Right forelimb (tissue), 1 donor: ENCODE data around the gene GRPEL1.
"Not testable (repeated sequence)": the region's sequence is repeated elsewhere in the genome, so short reads cannot be mapped to it uniquely, and the experiment has no call there.

Experiments used
- DNase-seq: peaks from one replicate; pipeline ENCODE4 v3.0.0-alpha.2; 2018

GRPEL1 gene

GRCh38 chr4:7089213-7089986 is 21.5 kb upstream of the GRPEL1 start:
- DNase-seq: no peak

GRCh38 chr4:7087036-7087435 is 19.2 kb upstream of the GRPEL1 start:
- DNase-seq: no peak

GRCh38 chr4:7086384-7086783 is 18.5 kb upstream of the GRPEL1 start:
- no peak for DNase-seq

- DNase-seq: not testable (repeated sequence)
Measured at GRCh38 chr4:7084564-7084961, 16.7 kb upstream of the GRPEL1 start.

- no peak for DNase-seq
Measured at GRCh38 chr4:7083597-7084563, 16.0 kb upstream of the GRPEL1 start.

GRCh38 chr4:7079909-7080308 is 12.0 kb upstream of the GRPEL1 start:
- DNase-seq: not testable (repeated sequence)

- not testable (repeated sequence) for DNase-seq
Measured at GRCh38 chr4:7079483-7079882, 11.6 kb upstream of the GRPEL1 start.

GRCh38 chr4:7078025-7078424 is 10.2 kb upstream of the GRPEL1 start:
- no peak for DNase-seq

- DNase-seq: no peak
Measured at GRCh38 chr4:7077371-7077770, 9.5 kb upstream of the GRPEL1 start.

GRCh38 chr4:7076696-7077082 is 8.8 kb upstream of the GRPEL1 start:
- DNase-seq: no peak

- no peak for DNase-seq
Measured at GRCh38 chr4:7075962-7076695, 8.3 kb upstream of the GRPEL1 start.

- DNase-seq: no peak
Measured at GRCh38 chr4:7074426-7074825, 6.6 kb upstream of the GRPEL1 start.

GRCh38 chr4:7073526-7074390 is 5.9 kb upstream of the GRPEL1 start:
- DNase-seq: no peak

- no peak for DNase-seq
Measured at GRCh38 chr4:7073059-7073458, 5.2 kb upstream of the GRPEL1 start.

- DNase-seq: peak; percentile 86
Measured at GRCh38 chr4:7070729-7071511, 3.1 kb upstream of the GRPEL1 start.

- no peak for DNase-seq
Measured at GRCh38 chr4:7068883-7069282, 1.0 kb upstream of the GRPEL1 start.

- DNase-seq: no peak
Measured at GRCh38 chr4:7068279-7068842, 497 bp upstream of the GRPEL1 start.

GRCh38 chr4:7067126-7067451 is 775 bp downstream of the GRPEL1 start:
- no peak for DNase-seq

- DNase-seq: no peak
Measured at GRCh38 chr4:7066493-7066892, 1.4 kb downstream of the GRPEL1 start.

GRCh38 chr4:7066006-7066405 is 1.9 kb downstream of the GRPEL1 start:
- DNase-seq: no peak

- no peak for DNase-seq
Measured at GRCh38 chr4:7063362-7063761, 4.5 kb downstream of the GRPEL1 start.
